Caco-2 (cell line): ENCODE measurements around the gene ALDH9A1. TPM values are rescaled to one million over a fixed set of nuclear protein-coding genes. Genes with fewer than 3 reads are reported as not detected.

Experiments
- BruUV-seq: library from RNA; stranded (reverse); fragments of 400-500 nt; replicated peaks from 2 replicates; lab custom pipeline; 2021; lab: Mats Ljungman, UMichigan
- CTCF ChIA-PET: fragments of 300-600 bp; sonication (Branson Sonifier 250); formaldehyde crosslinking; loops from one replicate; lab custom pipeline; 2022; ENCODE audit warnings: antibody characterized with exemption; lab: Charles Lee
- POLR2A ChIA-PET: fragments of 300-600 bp; sonication (Branson Sonifier 250); formaldehyde crosslinking; loops from one replicate; lab custom pipeline; 2022; ENCODE audit warnings: antibody characterized with exemption; lab: Charles Lee
- DNase-seq, 2 experiments: peaks; one replicate each; pipeline versions ENCODE4 v3.0.0 to v3.0.0-alpha.2; 2020 to 2022
- H3K27me3 ChIP-seq: replicated peaks from 2 replicates; pipeline ENCODE4 v1.6.0; 2011; ENCODE audit warnings: low read length; ENCODE audit not compliant: control insufficient read depth, insufficient read depth
- H3K36me3 ChIP-seq: 2 replicates; pipeline ENCODE4 v1.5.1; 2011; ENCODE audit warnings: low read length; ENCODE audit not compliant: control insufficient read depth, insufficient read depth
- H3K4me1 ChIP-seq: fragments of 250-450 bp; sonication (Bioruptor Pico); 2 replicates; pipeline ENCODE4 v1.5.1; 2020; ENCODE audit warnings: mild to moderate bottlenecking
- H3K4me3 ChIP-seq: 2 replicates; pipeline ENCODE4 v1.5.1; 2011; ENCODE audit warnings: low read depth, mild to moderate bottlenecking, control low read depth, low read length
- H3K9me3 ChIP-seq: fragments of 250-450 bp; sonication (Bioruptor Pico); 2 replicates; pipeline ENCODE4 v1.5.1; 2020; ENCODE audit warnings: mild to moderate bottlenecking, moderate library complexity
- H3K27ac Mint-ChIP-seq: one replicate; pipeline ENCODE4 v1.8.0; 2022; ENCODE audit warnings: mixed read lengths; ENCODE audit not compliant: unreplicated experiment
- H3K27me3 Mint-ChIP-seq: one replicate; pipeline ENCODE4 v1.8.0; 2022; ENCODE audit warnings: mixed read lengths; ENCODE audit not compliant: insufficient read depth, unreplicated experiment
- H3K36me3 Mint-ChIP-seq: one replicate; pipeline ENCODE4 v1.8.0; 2022; ENCODE audit warnings: mild to moderate bottlenecking, mixed read lengths; ENCODE audit not compliant: insufficient read depth, unreplicated experiment
- H3K4me1 Mint-ChIP-seq: one replicate; pipeline ENCODE4 v1.8.0; 2022; ENCODE audit warnings: low read depth, mixed read lengths; ENCODE audit not compliant: unreplicated experiment
- H3K4me3 Mint-ChIP-seq: one replicate; pipeline ENCODE4 v1.8.0; 2022; ENCODE audit warnings: mild to moderate bottlenecking, moderate library complexity, mixed read lengths; ENCODE audit not compliant: unreplicated experiment
- H3K9me3 Mint-ChIP-seq: one replicate; pipeline ENCODE4 v1.8.0; 2022; ENCODE audit warnings: mixed read lengths; ENCODE audit not compliant: unreplicated experiment
- intact Hi-C: fragments of 100-400 bp; cut with micrococcal nuclease; formaldehyde crosslinking; loops from one replicate; pipeline ENCODE4 v1.10.0; 2022; ENCODE audit not compliant: unreplicated experiment
- total RNA-seq: library from RNA; stranded (reverse); gene quantifications from 2 replicates; pipeline ENCODE4 v1.2.3, GENCODE V29; 2022
- TF ChIP-seq, protein P1 (sequence below), 2 experiments: fragments of 200-600 bp in 1 of 2; IDR thresholded peaks; 1 replicate in 1 of 2; 2 replicates in 1 of 2; pipeline versions ENCODE4 v1.5.1 to v1.8.0; 2011 to 2022; ENCODE audit warnings: antibody characterized with exemption in 1 of 2, control low read depth in 1 of 2, inconsistent platforms in 1 of 2, low read depth in 1 of 2, low read length in 1 of 2, mild to moderate bottlenecking in 1 of 2, moderate library complexity in 1 of 2; ENCODE audit not compliant: insufficient read depth in 1 of 2, severe bottlenecking in 1 of 2, unreplicated experiment in 1 of 2

The ALDH9A1 gene
- total RNA-seq, 1 experiment from 2014 or later = 33.9 TPM

DNA sequence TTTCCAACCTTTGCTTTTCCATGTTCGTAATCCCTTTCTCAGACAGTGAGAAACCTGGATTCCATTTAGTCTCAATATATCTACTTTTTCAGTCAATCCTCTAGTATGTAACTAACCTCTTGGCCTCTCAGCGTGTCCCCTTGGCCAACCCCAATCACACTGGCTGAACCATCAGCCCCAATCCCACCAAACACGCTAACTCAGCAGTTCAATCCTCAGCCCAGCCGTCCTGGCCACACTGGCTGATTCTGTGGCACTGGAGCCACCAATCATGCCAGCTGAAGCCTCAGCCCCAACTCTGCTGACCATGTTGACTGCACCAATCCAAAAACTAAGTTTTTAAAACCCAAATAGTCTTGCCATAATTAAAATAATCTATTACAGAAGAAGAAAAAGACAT lies 73.9 kb downstream of the ALDH9A1 start:
- Mint-ChIP-seq H3K27me3 (peaks cover 5% of the 10 kb centered on the region), H3K4me3 (no peak overlapping the region), H3K36me3 (no peaks in the 10 kb centered on the region), H3K9me3 (no peaks in the 10 kb centered on the region), H3K27ac (no peak overlapping the region), H3K4me1 (peaks cover 15% of the 10 kb centered on the region)
- no TSS peak for BruUV-seq
- ChIA-PET POLR2A (no interaction called here), CTCF (no interaction called here)
- Histone ChIP-seq H3K4me3 (no peak overlapping the region), H3K9me3 (no peaks in the 10 kb centered on the region), H3K27me3 (no peaks in the 10 kb centered on the region), H3K4me1 (peaks cover 7% of the 10 kb centered on the region), H3K36me3 (no peaks in the 10 kb centered on the region)
- intact Hi-C loops = no loop called here
- TF ChIP-seq, protein P1, sequence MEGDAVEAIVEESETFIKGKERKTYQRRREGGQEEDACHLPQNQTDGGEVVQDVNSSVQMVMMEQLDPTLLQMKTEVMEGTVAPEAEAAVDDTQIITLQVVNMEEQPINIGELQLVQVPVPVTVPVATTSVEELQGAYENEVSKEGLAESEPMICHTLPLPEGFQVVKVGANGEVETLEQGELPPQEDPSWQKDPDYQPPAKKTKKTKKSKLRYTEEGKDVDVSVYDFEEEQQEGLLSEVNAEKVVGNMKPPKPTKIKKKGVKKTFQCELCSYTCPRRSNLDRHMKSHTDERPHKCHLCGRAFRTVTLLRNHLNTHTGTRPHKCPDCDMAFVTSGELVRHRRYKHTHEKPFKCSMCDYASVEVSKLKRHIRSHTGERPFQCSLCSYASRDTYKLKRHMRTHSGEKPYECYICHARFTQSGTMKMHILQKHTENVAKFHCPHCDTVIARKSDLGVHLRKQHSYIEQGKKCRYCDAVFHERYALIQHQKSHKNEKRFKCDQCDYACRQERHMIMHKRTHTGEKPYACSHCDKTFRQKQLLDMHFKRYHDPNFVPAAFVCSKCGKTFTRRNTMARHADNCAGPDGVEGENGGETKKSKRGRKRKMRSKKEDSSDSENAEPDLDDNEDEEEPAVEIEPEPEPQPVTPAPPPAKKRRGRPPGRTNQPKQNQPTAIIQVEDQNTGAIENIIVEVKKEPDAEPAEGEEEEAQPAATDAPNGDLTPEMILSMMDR (IDR thresholded peaks at IDR 0.05; ENCODE audit: insufficient read depth in 1 of 2, low read depth in 1 of 2, low read length in 1 of 2, severe bottlenecking in 1 of 2, unreplicated experiment in 1 of 2) = no peak
- no peak for DNase-seq

DNA sequence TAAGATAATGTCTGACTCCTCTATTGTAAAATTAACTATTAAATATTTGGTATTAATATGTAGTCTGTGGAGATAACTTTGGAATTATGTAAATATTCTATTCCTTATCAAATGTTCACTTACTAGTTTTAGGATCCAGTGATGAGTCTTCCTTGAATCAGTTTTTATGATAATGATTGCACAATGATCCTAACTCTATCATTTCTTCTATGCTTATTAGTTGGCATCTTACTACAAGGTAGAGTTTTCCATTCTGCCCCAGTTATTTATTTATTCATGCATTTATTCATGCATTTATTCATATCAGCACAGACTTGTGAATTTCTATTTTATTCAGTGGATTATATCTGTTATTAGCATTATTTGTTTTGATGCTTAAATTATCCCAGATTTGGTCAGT lies 74.7 kb downstream of the ALDH9A1 start:
- Histone ChIP-seq H3K27me3 (no peaks in the 10 kb centered on the region), H3K9me3 (no peaks in the 10 kb centered on the region), H3K4me3 (no peak overlapping the region), H3K4me1 (no peaks in the 10 kb centered on the region), H3K36me3 (no peaks in the 10 kb centered on the region)
- Mint-ChIP-seq H3K27ac (no peak overlapping the region), H3K36me3 (no peaks in the 10 kb centered on the region), H3K9me3 (no peaks in the 10 kb centered on the region), H3K27me3 (peaks cover 5% of the 10 kb centered on the region), H3K4me1 (peaks cover 7% of the 10 kb centered on the region), H3K4me3 (no peak overlapping the region)
- DNase-seq = no peak
- TF ChIP-seq, protein P1 (IDR thresholded peaks at IDR 0.05; ENCODE audit: insufficient read depth in 1 of 2, low read depth in 1 of 2, low read length in 1 of 2, severe bottlenecking in 1 of 2, unreplicated experiment in 1 of 2) = no peak
- ChIA-PET POLR2A (no interaction called here), CTCF (no interaction called here)
- BruUV-seq = no TSS peak
- intact Hi-C loops = no loop called here

DNA sequence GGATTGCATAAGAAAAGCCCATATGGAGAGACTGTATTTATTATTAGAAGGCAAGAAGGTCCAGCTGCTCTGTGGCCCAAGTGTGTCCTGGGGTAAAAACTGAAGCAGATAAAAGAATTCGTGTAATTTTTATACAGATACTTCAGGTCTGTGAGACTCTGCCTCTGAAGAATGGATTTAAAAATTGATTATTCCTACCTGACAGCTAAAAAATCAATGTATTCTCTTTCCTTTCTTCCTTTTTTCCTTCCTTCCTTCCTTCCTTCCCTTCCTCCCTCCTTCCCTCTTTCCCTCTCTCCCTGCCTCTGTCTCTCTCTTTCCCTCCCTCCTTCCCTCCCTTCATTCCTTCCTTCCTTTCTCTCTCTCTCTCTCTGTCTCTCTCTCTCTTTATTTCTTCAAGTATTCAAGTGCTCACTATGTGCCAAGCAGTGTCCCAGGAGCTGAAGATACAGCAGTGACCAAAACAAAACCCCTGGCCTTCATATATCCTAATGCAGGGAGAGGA lies 78.7 kb downstream of the ALDH9A1 start:
- H3K4me3 Mint-ChIP-seq = no peak overlapping the region
- no peaks in the 10 kb centered on the region for H3K9me3 ChIP-seq
- no peaks in the 10 kb centered on the region for H3K9me3 Mint-ChIP-seq
- no peaks in the 10 kb centered on the region for H3K4me1 Mint-ChIP-seq
- no peak overlapping the region for H3K27ac Mint-ChIP-seq
- no peak for DNase-seq
- H3K4me3 ChIP-seq = no peak overlapping the region
- TF ChIP-seq, protein P1 (IDR thresholded peaks at IDR 0.05; ENCODE audit: insufficient read depth in 1 of 2, low read depth in 1 of 2, low read length in 1 of 2, severe bottlenecking in 1 of 2, unreplicated experiment in 1 of 2) = no peak
- ChIA-PET POLR2A (no interaction called here), CTCF (no interaction called here)
- no peaks in the 10 kb centered on the region for H3K36me3 ChIP-seq
- peaks cover 11% of the 10 kb centered on the region for H3K27me3 Mint-ChIP-seq
- no peaks in the 10 kb centered on the region for H3K4me1 ChIP-seq
- no peaks in the 10 kb centered on the region for H3K36me3 Mint-ChIP-seq
- no TSS peak for BruUV-seq
- H3K27me3 ChIP-seq = no peaks in the 10 kb centered on the region
- intact Hi-C loops = no loop called here
